ENCODE measurements around the gene UBL7.

Gene UBL7

DNA sequence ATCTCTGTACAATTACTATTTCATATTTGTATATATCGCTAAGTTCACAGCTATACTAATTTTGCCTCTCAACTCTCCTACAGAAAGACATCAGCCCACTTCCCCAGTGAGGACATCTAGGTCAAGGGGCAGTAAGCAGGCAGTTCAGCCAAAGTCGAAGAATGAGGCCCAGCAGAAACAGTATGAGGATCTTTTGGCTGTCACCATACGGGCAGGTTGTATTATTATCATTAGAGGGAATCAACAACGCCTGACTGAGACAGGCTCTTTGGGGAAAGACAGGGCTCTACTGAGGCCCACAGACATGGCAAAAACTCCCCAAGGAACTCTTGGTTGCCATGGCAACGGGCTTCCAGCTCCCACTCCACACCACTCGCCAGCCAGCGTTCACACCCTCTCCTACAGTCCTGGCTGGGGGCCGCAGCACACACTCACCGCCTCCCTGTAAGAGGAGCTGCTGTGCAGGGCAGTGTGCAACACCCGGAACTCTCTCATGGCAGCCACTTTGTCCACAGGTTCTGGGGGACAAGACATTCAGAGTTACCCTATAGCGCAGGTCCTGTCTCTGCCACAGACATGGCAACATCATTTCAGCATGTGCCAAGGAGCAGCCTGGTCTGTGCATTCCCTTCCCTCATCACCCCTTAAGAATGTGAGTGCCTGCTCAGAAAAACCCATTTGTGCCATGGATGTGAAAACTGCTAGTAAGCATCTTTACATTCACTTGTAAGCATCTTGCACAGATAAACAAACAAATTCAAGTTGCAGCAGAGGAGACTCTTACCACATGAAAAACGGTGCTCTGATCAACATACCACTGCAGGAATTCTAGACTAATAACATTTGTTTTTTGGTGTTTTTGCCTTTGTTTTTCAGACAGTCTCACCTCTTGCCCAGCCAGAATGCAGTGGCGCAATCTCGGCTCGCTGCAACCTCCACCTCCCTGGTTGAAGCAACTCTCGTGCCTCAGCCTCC, 8.8 kb downstream of the UBL7 start:
- H3K4me1 ChIP-seq: no peaks in the 10 kb centered on the region
- no peak overlapping the region for H3K9ac ChIP-seq
- H3K4me2 ChIP-seq (ENCODE audit: low read length): no peak overlapping the region
- no peaks in the 10 kb centered on the region for H3K9me3 ChIP-seq (ENCODE audit: control insufficient read depth, low read length)
- H3K36me3 ChIP-seq (ENCODE audit: control insufficient read depth, insufficient read depth, low read length): no peaks in the 10 kb centered on the region
- H3K79me2 ChIP-seq: no peaks in the 10 kb centered on the region
- H2AFZ ChIP-seq: no peak overlapping the region
- no peak for TF ChIP-seq CTCF (IDR thresholded peaks at IDR 0.05)
- no peak overlapping the region for H3K27ac ChIP-seq
- no peaks in the 10 kb centered on the region for H3K27me3 ChIP-seq (ENCODE audit: control insufficient read depth, insufficient read depth, low read length)
- no peak overlapping the region for H3K4me3 ChIP-seq (ENCODE audit: low read depth, low read length)

DNA sequence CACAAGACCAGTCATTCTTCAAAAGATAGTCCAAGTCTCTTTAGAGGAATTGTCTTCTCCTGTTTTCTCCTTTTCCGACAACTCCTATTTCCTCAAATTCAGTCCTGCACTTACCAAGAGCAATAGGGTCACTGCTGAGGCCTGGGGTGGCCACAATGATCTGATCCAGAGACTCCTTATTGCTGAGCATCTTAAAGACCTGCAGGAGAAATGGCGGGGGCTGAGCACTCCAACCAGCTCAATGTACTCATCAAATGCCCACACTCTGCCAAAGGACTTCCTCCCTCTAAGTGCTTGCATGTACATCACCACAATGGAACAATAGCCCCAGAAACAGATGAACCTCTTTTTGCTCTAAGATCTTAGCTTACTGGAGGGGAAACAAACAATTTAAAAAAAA, 9.6 kb downstream of the UBL7 start:
- Histone ChIP-seq H3K79me2 (no peaks in the 10 kb centered on the region), H3K4me2 (ENCODE audit: low read length) (no peak overlapping the region), H3K4me1 (no peaks in the 10 kb centered on the region)

DNA sequence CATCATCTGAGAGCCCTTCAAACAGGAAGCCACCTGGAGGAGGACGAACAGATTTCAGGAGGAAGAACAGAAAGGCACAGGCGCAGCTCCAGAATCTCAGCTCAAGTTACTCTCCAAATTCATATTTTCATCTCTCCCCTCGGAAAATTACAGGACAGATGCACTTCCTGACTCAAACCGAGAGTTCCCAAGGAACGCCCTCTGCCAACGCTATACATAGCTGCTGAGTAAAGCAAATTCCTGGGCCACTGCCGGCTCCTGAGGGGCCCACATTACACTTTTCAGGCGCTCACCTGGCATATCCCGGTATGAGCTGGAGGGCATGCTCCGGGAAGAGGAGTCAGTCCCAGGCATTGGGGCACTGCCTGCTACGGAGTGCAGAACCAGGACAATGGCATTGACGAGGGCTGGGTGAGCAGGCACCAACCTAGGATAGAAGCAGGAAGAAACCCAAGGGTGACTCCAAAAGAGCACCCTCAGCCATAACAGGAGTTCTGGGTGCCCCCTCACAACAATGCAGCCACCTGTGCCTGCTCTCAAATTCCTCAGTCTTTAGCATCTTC, 11.2 kb downstream of the UBL7 start:
- no peaks in the 10 kb centered on the region for H3K4me1 ChIP-seq
- no peak overlapping the region for H3K4me2 ChIP-seq (ENCODE audit: low read length)
- H2AFZ ChIP-seq: no peak overlapping the region
- H3K36me3 ChIP-seq (ENCODE audit: control insufficient read depth, insufficient read depth, low read length): no peaks in the 10 kb centered on the region
- H3K27me3 ChIP-seq (ENCODE audit: control insufficient read depth, insufficient read depth, low read length): no peaks in the 10 kb centered on the region
- no peak overlapping the region for H3K9ac ChIP-seq
- H3K27ac ChIP-seq: no peak overlapping the region
- no peak for TF ChIP-seq CTCF (IDR thresholded peaks at IDR 0.05)
- H3K4me3 ChIP-seq (ENCODE audit: low read depth, low read length): no peak overlapping the region
- no peaks in the 10 kb centered on the region for H3K79me2 ChIP-seq
- no peaks in the 10 kb centered on the region for H3K9me3 ChIP-seq (ENCODE audit: control insufficient read depth, low read length)

More for the DNA sequence above, 9.6 kb downstream of the UBL7 start:
- Histone ChIP-seq H2AFZ (no peak overlapping the region), H3K9ac (no peak overlapping the region), H3K36me3 (ENCODE audit: control insufficient read depth, insufficient read depth, low read length) (no peaks in the 10 kb centered on the region), H3K27me3 (ENCODE audit: control insufficient read depth, insufficient read depth, low read length) (no peaks in the 10 kb centered on the region), H3K4me3 (ENCODE audit: low read depth, low read length) (no peak overlapping the region), H3K27ac (no peak overlapping the region), H3K9me3 (ENCODE audit: control insufficient read depth, low read length) (no peaks in the 10 kb centered on the region)
- no peak for TF ChIP-seq CTCF (IDR thresholded peaks at IDR 0.05)

- TF ChIP-seq CTCF (IDR thresholded peaks at IDR 0.05): no peak
- H3K4me3 ChIP-seq (ENCODE audit: low read depth, low read length): no peak overlapping the region
- no peak overlapping the region for H3K27ac ChIP-seq
- no peak overlapping the region for H2AFZ ChIP-seq
- H3K4me2 ChIP-seq (ENCODE audit: low read length): no peak overlapping the region
- no peak overlapping the region for H3K9ac ChIP-seq
- no peaks in the 10 kb centered on the region for H3K9me3 ChIP-seq (ENCODE audit: control insufficient read depth, low read length)
- H3K36me3 ChIP-seq (ENCODE audit: control insufficient read depth, insufficient read depth, low read length): no peaks in the 10 kb centered on the region
- no peaks in the 10 kb centered on the region for H3K4me1 ChIP-seq
- no peaks in the 10 kb centered on the region for H3K79me2 ChIP-seq
- H3K27me3 ChIP-seq (ENCODE audit: control insufficient read depth, insufficient read depth, low read length): no peaks in the 10 kb centered on the region
These were observed 11.9 kb downstream of the UBL7 start for GRCh38 chr15:74449095-74449494.

Data from parathyroid adenoma (tissue), 2 donors.